ENCODE results near the gene EXOC3L1.

The EXOC3L1 gene

GRCh38 chr16:67167588-67167987, 22.3 kb downstream of the EXOC3L1 start:
- no peak overlapping the region for H3K4me3 ChIP-seq (ENCODE audit: low read depth, low read length)
- no peak for TF ChIP-seq CTCF (IDR thresholded peaks at IDR 0.05; ENCODE audit: control insufficient read depth, extremely low read depth, insufficient read depth)
- DNase-seq (ENCODE audit: low read depth) = no peak

GRCh38 chr16:67166598-67167168, 23.3 kb downstream of the EXOC3L1 start:
- H3K4me3 ChIP-seq (ENCODE audit: low read depth, low read length) = no peak overlapping the region
- DNase-seq (ENCODE audit: low read depth) = no peak
- no peak for TF ChIP-seq CTCF (IDR thresholded peaks at IDR 0.05; ENCODE audit: control insufficient read depth, extremely low read depth, insufficient read depth)

GRCh38 chr16:67166110-67166547, 23.8 kb downstream of the EXOC3L1 start:
- no peak for DNase-seq (ENCODE audit: low read depth)
- no peak overlapping the region for H3K4me3 ChIP-seq (ENCODE audit: low read depth, low read length)
- no peak for TF ChIP-seq CTCF (IDR thresholded peaks at IDR 0.05; ENCODE audit: control insufficient read depth, extremely low read depth, insufficient read depth)

- TF ChIP-seq CTCF (IDR thresholded peaks at IDR 0.05; ENCODE audit: control insufficient read depth, extremely low read depth, insufficient read depth) = no peak
- peak overlapping the region; percentile 50 for H3K4me3 ChIP-seq (ENCODE audit: low read depth, low read length)
Measured at GRCh38 chr16:67165121-67166078, 24.5 kb downstream of the EXOC3L1 start.

GRCh38 chr16:67164599-67165061, 25.3 kb downstream of the EXOC3L1 start, which contains the start of gene HSF4:
TSS of gene HSF4 (plus strand) at chr16:67164745. CDS start at chr16:67164812, 67 bp downstream.
- H3K4me3 ChIP-seq (ENCODE audit: low read depth, low read length) = peak within 1 kb of the TSS; percentile 50
- no peak for DNase-seq (ENCODE audit: low read depth)
- TF ChIP-seq CTCF (IDR thresholded peaks at IDR 0.05; ENCODE audit: control insufficient read depth, extremely low read depth, insufficient read depth) = no peak

More at GRCh38 chr16:67165121-67166078, 24.5 kb downstream of the EXOC3L1 start:
- DNase-seq (ENCODE audit: low read depth) = no peak

- no peak for DNase-seq (ENCODE audit: low read depth)
- peak overlapping the region; percentile 35 for H3K4me3 ChIP-seq (ENCODE audit: low read depth, low read length)
Measured at GRCh38 chr16:67163999-67164558, 25.9 kb downstream of the EXOC3L1 start.

More at GRCh38 chr16:67163999-67164558, 25.9 kb downstream of the EXOC3L1 start:
- no peak for TF ChIP-seq CTCF (IDR thresholded peaks at IDR 0.05; ENCODE audit: control insufficient read depth, extremely low read depth, insufficient read depth)
